GM21576 (cell line): ENCODE data around the gene GPR55.

Experiments
- ATAC-seq: cut with Tn5 transposase; IDR thresholded peaks from one replicate; pipeline ENCODE4 v1.9.1; 2021; ENCODE audit warnings: mild to moderate bottlenecking, moderate library complexity; ENCODE audit not compliant: unreplicated experiment

GPR55 gene

GRCh38 chr2:230920167-230920566 is 4.9 kb downstream of the GPR55 start:
- no peak for ATAC-seq

- ATAC-seq = no peak
Measured at GRCh38 chr2:230919681-230920080, 5.4 kb downstream of the GPR55 start.

GRCh38 chr2:230919240-230919639 is 5.8 kb downstream of the GPR55 start:
- ATAC-seq = no peak

- no peak for ATAC-seq
Measured at GRCh38 chr2:230916218-230916617, 8.8 kb downstream of the GPR55 start.

- ATAC-seq = no peak
Measured at GRCh38 chr2:230915319-230915718, 9.7 kb downstream of the GPR55 start.

- ATAC-seq = no peak
Measured at GRCh38 chr2:230914886-230915285, 10.2 kb downstream of the GPR55 start.

- no peak for ATAC-seq
Measured at GRCh38 chr2:230913406-230914143, 11.5 kb downstream of the GPR55 start.

GRCh38 chr2:230912724-230913123 is 12.3 kb downstream of the GPR55 start:
- ATAC-seq = no peak

- ATAC-seq = no peak
Measured at GRCh38 chr2:230912046-230912445, 13.0 kb downstream of the GPR55 start.

- ATAC-seq = no peak
Measured at GRCh38 chr2:230910546-230911177, 14.4 kb downstream of the GPR55 start.

- ATAC-seq = no peak
Measured at GRCh38 chr2:230909841-230910545, 15.0 kb downstream of the GPR55 start.

- ATAC-seq = no peak
Measured at GRCh38 chr2:230908595-230909191, 16.3 kb downstream of the GPR55 start.

GRCh38 chr2:230908092-230908594 is 16.9 kb downstream of the GPR55 start:
- ATAC-seq = no peak

- ATAC-seq = no peak
Measured at GRCh38 chr2:230907361-230908091, 17.5 kb downstream of the GPR55 start.

GRCh38 chr2:230906471-230907230 is 18.4 kb downstream of the GPR55 start:
- ATAC-seq = no peak

GRCh38 chr2:230905448-230906421 is 19.3 kb downstream of the GPR55 start:
- no peak for ATAC-seq

GRCh38 chr2:230904856-230905447 is 20.1 kb downstream of the GPR55 start:
- ATAC-seq = no peak
